ENCODE results near the gene CCDC121.

The CCDC121 gene

GRCh38 chr2:27664622-27665363 lies 36.0 kb upstream of the CCDC121 start:
- TF ChIP-seq FOXM1 (IDR thresholded peaks at IDR 0.05; ENCODE audit: borderline replicate concordance) (no peak), BHLHE40 (IDR thresholded peaks at IDR 0.05; ENCODE audit: borderline replicate concordance) (no peak), L3MBTL2 (conservative IDR thresholded peaks at IDR 0.05) (no peak), FOXK2 (IDR thresholded peaks at IDR 0.05) (no peak), LEF1 (IDR thresholded peaks at IDR 0.05; ENCODE audit: borderline replicate concordance) (no peak), SUZ12 (IDR thresholded peaks at IDR 0.05) (no peak), SP1 (IDR thresholded peaks at IDR 0.05) (no peak), ARNT (IDR thresholded peaks at IDR 0.05) (no peak), TARDBP (IDR thresholded peaks at IDR 0.05) (no peak), FOXA1 (IDR thresholded peaks at IDR 0.05) (no peak), CTBP1 (IDR thresholded peaks at IDR 0.05; ENCODE audit: borderline replicate concordance) (no peak), ZNF384 (IDR thresholded peaks at IDR 0.05) (no peak), NFRKB (IDR thresholded peaks at IDR 0.05) (no peak), HDGF (IDR thresholded peaks at IDR 0.05; ENCODE audit: borderline replicate concordance) (no peak), ELF4 (IDR thresholded peaks at IDR 0.05) (no peak)
- TF ChIP-seq, protein P1, sequence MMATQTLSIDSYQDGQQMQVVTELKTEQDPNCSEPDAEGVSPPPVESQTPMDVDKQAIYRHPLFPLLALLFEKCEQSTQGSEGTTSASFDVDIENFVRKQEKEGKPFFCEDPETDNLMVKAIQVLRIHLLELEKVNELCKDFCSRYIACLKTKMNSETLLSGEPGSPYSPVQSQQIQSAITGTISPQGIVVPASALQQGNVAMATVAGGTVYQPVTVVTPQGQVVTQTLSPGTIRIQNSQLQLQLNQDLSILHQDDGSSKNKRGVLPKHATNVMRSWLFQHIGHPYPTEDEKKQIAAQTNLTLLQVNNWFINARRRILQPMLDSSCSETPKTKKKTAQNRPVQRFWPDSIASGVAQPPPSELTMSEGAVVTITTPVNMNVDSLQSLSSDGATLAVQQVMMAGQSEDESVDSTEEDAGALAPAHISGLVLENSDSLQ (IDR thresholded peaks at IDR 0.05) = no peak
- no peak for DNase-seq (ENCODE audit: extremely low spot score)
- CTCF ChIA-PET = no interaction called here
- POLR2A ChIA-PET = interaction anchor here (1.5 to 2.0 kb wide), 3 partner anchors 9 to 255 kb away, joined by 6 to 11 read pairs (median 7); partner anchors contain the start of genes CCDC121, GPN1 and PPM1G

DNA sequence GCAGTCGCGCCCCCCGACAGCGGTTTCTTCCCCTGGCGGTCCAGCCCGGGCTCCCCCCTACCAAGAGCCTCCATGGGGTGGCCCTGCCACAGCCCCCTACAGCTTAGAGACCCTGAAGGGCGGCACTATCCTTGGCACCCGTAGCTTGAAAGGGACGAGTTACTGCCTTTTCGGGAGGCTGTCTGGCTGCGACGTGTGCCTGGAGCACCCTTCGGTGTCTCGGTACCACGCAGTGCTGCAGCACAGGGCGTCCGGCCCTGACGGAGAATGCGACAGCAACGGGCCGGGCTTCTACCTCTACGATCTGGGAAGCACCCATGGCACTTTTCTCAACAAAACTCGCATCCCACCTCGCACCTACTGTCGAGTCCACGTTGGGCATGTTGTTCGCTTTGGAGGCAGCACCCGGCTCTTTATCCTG lies 35.4 kb upstream of the CCDC121 start:
- ChIA-PET POLR2A (interaction anchor here (1.0 to 2.0 kb wide), 7 partner anchors 9 to 284 kb away, joined by 3 to 11 read pairs (median 7); partner anchors contain the start of genes CCDC121, GPN1, PPM1G and ZNF513), CTCF (interaction anchor here (1.1 kb wide), 1 partner anchor 19 kb away, joined by 3 read pairs; no protein-coding TSS in a partner anchor)
- no peak for TF ChIP-seq CTBP1 (IDR thresholded peaks at IDR 0.05; ENCODE audit: borderline replicate concordance)
- TF ChIP-seq NFRKB (IDR thresholded peaks at IDR 0.05) = no peak
- no peak for TF ChIP-seq L3MBTL2 (conservative IDR thresholded peaks at IDR 0.05)
- no peak for TF ChIP-seq ELF4 (IDR thresholded peaks at IDR 0.05)
- DNase-seq (ENCODE audit: extremely low spot score) = no peak

- DNase-seq (ENCODE audit: extremely low spot score) = peak; percentile 75
- peak; percentile 73; the same call in 1 of the 2 replicates for TF ChIP-seq LEF1 (IDR thresholded peaks at IDR 0.05; ENCODE audit: borderline replicate concordance)
- TF ChIP-seq SUZ12 (IDR thresholded peaks at IDR 0.05) = no peak
- peak; percentile 59; the same call in 1 of the 2 replicates for TF ChIP-seq FOXM1 (IDR thresholded peaks at IDR 0.05; ENCODE audit: borderline replicate concordance)
- no peak for TF ChIP-seq HDGF (IDR thresholded peaks at IDR 0.05; ENCODE audit: borderline replicate concordance)
- TF ChIP-seq L3MBTL2 (conservative IDR thresholded peaks at IDR 0.05) = 0 out of 2 replicates have a peak, but pooled peaks have one; percentile 5
- TF ChIP-seq NFRKB (IDR thresholded peaks at IDR 0.05) = peak; percentile 96
- peak; percentile 77 for TF ChIP-seq ELF4 (IDR thresholded peaks at IDR 0.05)
- no peak for TF ChIP-seq ARNT (IDR thresholded peaks at IDR 0.05)
- peak; percentile 71; the same call in 1 of the 2 replicates for TF ChIP-seq TARDBP (IDR thresholded peaks at IDR 0.05)
- TF ChIP-seq, protein P1 (IDR thresholded peaks at IDR 0.05) = peak; percentile 81
- TF ChIP-seq CTBP1 (IDR thresholded peaks at IDR 0.05; ENCODE audit: borderline replicate concordance) = peak; percentile 99
- peak; percentile 73; the same call in 1 of the 2 replicates for TF ChIP-seq FOXK2 (IDR thresholded peaks at IDR 0.05)
- POLR2A ChIA-PET = interaction anchor here (0.9 to 2.0 kb wide), 9 partner anchors 8 to 283 kb away, joined by 3 to 11 read pairs (median 6); partner anchors contain the start of genes CCDC121, GPN1, PPM1G and ZNF513
- CTCF ChIA-PET = interaction anchor here (1.1 kb wide), 1 partner anchor 20 kb away, joined by 3 read pairs; no protein-coding TSS in a partner anchor
Measured at GRCh38 chr2:27663285-27664153, 34.7 kb upstream of the CCDC121 start, which contains the start of the genes SLC4A1AP and SUPT7L. Gene SLC4A1AP, plus strand, starts transcription at chr2:27663889. Its CDS starts 26 bp downstream, at chr2:27663915. Gene SUPT7L, minus strand, starts transcription at chr2:27663614. Its CDS starts 1,422 bp downstream, at chr2:27662192.

GRCh38 chr2:27661371-27661770 lies 32.6 kb upstream of the CCDC121 start:
- ChIA-PET POLR2A (no interaction called here), CTCF (interaction anchor here (0.6 kb wide), 1 partner anchor 248 kb away, joined by 3 read pairs; no protein-coding TSS in a partner anchor)
- TF ChIP-seq TARDBP (IDR thresholded peaks at IDR 0.05) (no peak), L3MBTL2 (conservative IDR thresholded peaks at IDR 0.05) (no peak), FOXM1 (IDR thresholded peaks at IDR 0.05; ENCODE audit: borderline replicate concordance) (no peak), SUZ12 (IDR thresholded peaks at IDR 0.05) (no peak), LEF1 (IDR thresholded peaks at IDR 0.05; ENCODE audit: borderline replicate concordance) (no peak), CTBP1 (IDR thresholded peaks at IDR 0.05; ENCODE audit: borderline replicate concordance) (no peak), ELF4 (IDR thresholded peaks at IDR 0.05) (no peak), NFRKB (IDR thresholded peaks at IDR 0.05) (no peak), SP1 (IDR thresholded peaks at IDR 0.05) (no peak), ARNT (IDR thresholded peaks at IDR 0.05) (no peak), FOXK2 (IDR thresholded peaks at IDR 0.05) (no peak), FOXA1 (IDR thresholded peaks at IDR 0.05) (no peak), ZNF384 (IDR thresholded peaks at IDR 0.05) (no peak), BHLHE40 (IDR thresholded peaks at IDR 0.05; ENCODE audit: borderline replicate concordance) (no peak)
- TF ChIP-seq, protein P1 (IDR thresholded peaks at IDR 0.05) = no peak
- no peak for DNase-seq (ENCODE audit: extremely low spot score)

Measured in HEK293T (cell line).